GM19035 (cell line): ENCODE measurements around the gene C16orf74.

Source experiments
- ATAC-seq: cut with Tn5 transposase; IDR thresholded peaks from one replicate; pipeline ENCODE4 v1.9.1; 2021; ENCODE audit not compliant: unreplicated experiment

The C16orf74 gene

GRCh38 chr16:85698459-85698891 lies 52.4 kb downstream of the C16orf74 start:
- no peak for ATAC-seq

GRCh38 chr16:85697431-85697830 lies 53.5 kb downstream of the C16orf74 start:
- ATAC-seq: no peak

GRCh38 chr16:85696781-85697180 lies 54.1 kb downstream of the C16orf74 start:
- ATAC-seq: no peak

GRCh38 chr16:85695196-85696128 lies 55.4 kb downstream of the C16orf74 start:
- no peak for ATAC-seq

- no peak for ATAC-seq
Observed at GRCh38 chr16:85690469-85691064, 60.3 kb downstream of the C16orf74 start.

- no peak for ATAC-seq
Observed at GRCh38 chr16:85689950-85690320, 61.0 kb downstream of the C16orf74 start.

- ATAC-seq: no peak
Observed at GRCh38 chr16:85689285-85689949, 61.5 kb downstream of the C16orf74 start.

GRCh38 chr16:85688586-85689284 lies 62.2 kb downstream of the C16orf74 start, which contains the start of gene GINS2:
Gene GINS2 (minus strand): TSS chr16:85688954. CDS start chr16:85688898, 56 bp downstream.
- peak; percentile 95 for ATAC-seq

GRCh38 chr16:85687651-85688471 lies 63.0 kb downstream of the C16orf74 start:
- ATAC-seq: no peak

- ATAC-seq: no peak
Observed at GRCh38 chr16:85686912-85687591, 63.8 kb downstream of the C16orf74 start.

GRCh38 chr16:85685251-85685650 lies 65.6 kb downstream of the C16orf74 start:
- ATAC-seq: no peak

GRCh38 chr16:85683363-85683762 lies 67.5 kb downstream of the C16orf74 start:
- no peak for ATAC-seq

GRCh38 chr16:85682516-85682915 lies 68.4 kb downstream of the C16orf74 start:
- no peak for ATAC-seq

- no peak for ATAC-seq
Observed at GRCh38 chr16:85681255-85681654, 69.6 kb downstream of the C16orf74 start.

GRCh38 chr16:85680352-85680944 lies 70.4 kb downstream of the C16orf74 start:
- no peak for ATAC-seq

GRCh38 chr16:85679870-85680269 lies 71.0 kb downstream of the C16orf74 start:
- ATAC-seq: no peak

GRCh38 chr16:85678821-85679220 lies 72.1 kb downstream of the C16orf74 start:
- ATAC-seq: no peak

GRCh38 chr16:85678016-85678415 lies 72.9 kb downstream of the C16orf74 start:
- ATAC-seq: no peak

GRCh38 chr16:85677383-85677967 lies 73.4 kb downstream of the C16orf74 start:
- no peak for ATAC-seq
